GM18858 (cell line): ENCODE data around the gene SMIM5.

Experiments used
- ATAC-seq: cut with Tn5 transposase; IDR thresholded peaks from one replicate; pipeline ENCODE4 v1.9.1; 2021; ENCODE audit not compliant: unreplicated experiment

SMIM5 gene

DNA sequence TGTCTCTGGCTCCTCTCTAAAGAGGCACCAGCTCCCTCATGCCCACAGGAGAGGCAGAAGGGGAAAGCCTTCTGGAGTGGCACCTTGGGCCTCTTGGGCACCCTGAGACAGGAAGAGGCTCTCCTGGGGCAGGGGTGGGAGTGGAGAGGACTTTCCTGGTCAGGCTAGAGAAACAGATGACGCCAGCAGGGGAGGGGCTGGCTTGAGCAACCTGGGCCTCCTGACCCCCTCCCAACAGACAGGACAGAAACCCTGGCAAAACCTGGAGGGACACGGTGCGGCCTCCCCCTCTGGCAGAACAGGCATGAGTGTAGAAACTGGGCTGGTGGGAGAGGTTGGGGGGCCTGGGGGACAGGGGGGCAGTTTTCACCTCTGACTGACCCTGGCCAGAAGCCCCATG, 6.1 kb downstream of the SMIM5 start:
- no peak for ATAC-seq

DNA sequence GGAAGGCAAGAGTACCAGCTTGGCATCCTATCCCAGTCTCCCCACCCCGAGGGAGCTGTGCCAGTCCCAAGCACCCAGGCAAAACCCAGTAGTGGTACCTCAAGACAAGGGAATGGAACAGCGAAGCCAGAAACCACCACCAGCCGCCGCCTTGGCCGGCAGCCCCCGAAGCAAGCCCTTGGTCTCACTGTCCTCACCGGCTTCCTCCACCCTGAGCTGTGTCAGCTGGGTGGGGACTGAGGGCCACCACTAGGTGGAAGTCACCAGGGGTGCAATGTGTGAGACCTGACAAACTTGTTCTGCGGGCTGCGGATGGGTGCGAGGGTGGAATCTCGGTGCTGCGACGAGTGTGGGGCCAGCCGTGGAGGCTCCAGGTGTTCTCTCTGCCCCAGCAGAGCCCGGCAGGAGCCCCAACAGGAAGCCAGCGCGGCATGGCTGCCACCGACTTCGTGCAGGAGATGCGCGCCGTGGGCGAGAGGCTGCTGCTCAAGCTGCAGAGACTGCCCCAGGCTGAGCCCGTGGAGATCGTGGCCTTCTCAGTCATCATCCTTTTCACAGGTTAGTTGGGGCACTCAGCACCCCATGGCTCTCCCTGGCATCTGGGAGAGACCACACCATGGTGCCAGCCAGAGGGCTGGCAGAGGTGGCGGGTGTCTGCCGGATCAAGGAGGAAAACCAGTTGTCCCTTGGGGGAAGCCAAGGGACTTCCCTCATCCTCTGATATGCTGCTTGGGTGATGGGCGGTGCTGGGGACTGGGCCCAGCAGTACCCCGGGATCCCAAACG, 6.7 kb downstream of the SMIM5 start:
- no peak for ATAC-seq

DNA sequence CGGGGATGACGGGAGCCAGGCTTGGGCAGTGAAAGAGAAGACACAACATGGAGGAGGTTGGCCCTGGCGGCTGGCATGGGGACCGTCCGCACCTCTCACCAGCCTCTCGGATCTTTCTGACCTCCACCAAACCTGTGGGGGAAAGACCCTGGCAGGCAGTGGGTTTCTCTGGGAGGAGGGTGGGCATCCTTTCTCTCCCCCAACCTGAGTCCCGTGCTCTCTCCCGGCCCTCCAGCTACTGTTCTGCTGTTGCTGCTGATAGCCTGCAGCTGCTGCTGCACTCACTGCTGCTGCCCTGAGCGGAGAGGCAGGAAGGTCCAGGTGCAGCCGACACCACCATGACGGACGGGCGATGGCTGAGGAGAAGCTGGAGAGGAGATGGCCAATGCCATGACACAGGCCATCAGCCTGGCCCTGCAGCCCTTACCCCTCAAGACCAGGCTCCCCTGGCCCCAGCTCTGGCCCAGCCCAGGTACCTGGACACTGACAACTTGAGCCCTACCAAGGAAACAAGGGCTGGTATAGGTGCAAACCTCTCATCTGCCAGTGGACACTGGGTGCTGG, 7.4 kb downstream of the SMIM5 start:
- no peak for ATAC-seq

DNA sequence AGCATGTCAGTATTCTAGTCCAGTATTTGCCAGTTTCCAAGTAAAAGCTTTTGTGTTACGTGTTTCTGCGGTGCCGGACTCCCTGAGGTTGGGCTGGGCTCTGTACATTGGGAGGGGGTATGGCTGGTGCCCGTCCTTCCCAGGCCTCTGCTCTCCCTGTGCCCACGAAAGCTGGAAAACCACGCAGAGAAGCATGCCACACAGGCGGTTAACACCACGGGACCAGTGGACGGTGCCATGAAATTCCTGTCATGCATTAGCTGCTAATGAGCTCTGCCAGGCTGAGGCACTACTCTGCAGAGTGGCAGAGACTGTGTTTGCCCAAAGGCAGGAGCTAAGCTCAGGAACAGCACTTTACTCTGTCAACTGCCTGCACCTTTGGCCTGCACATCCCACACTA, 8.1 kb downstream of the SMIM5 start:
- no peak for ATAC-seq

DNA sequence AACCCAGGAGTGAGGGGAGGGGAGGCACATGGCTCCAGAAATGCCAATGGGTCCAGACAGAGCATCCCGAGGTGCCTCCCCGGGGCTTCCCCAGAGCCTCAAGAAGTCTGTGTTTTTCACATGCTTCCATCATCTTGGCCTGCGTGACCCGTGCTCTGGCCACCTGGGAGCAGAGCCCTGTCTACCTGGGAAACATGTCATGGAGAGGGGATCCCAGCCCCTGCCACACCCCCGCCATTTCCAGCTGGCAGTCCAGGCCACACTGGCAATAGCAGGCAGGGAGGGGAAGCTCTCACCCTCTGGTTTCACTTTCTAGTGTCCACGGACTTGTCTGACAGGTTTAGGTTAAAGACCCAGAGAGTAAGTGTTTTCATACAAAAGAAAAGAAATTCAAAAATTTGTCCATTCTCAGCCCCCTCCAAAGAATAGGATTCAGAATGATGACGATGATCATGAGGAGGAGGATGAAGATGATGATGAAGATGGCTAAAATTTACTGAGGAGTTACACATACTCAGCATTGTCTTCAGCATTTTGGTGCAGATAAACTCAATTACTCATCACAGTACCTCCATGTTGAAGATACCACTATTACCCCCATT, 9.0 kb downstream of the SMIM5 start:
- ATAC-seq, result no peak

DNA sequence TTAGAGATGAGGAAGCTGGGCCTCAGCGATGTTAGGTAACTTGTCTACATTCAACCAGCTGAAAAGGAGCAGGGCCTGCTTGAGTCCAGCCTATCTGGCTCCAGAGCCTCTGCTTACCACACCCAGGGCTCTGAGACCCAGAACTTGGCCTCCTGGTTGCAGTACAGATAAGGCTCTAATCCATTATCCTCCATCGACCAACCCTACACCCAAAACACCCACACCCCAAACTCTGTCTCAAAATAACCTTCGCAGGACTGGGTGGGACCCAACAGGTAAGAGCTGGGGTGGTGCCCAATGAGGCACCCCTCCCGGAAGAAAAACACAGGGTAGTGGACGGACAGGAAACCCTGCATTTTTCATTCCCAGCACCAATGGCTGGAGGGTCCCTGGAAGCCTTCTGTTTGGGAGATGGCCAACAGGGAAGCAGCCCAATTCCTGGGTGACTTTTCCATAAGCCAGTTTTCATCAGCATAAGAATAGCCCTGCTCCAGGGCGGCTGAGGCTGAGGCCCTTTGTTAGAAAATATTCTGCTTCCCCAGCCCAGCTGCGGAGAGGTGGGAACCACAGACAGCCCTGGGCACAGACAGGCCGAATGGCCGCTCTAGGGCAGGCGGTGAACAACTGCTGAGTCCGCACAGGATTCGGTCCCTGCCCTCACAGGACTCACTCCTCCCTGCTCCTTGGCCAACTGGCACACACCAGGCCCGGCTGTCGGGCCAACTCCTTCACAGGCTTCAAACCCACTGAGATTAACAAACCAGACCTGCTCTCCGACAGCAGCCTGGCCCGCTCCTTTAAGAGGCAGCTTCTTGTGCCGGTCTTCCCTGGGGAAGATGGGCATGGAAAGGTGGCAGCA, 9.8 kb downstream of the SMIM5 start:
- no peak for ATAC-seq

DNA sequence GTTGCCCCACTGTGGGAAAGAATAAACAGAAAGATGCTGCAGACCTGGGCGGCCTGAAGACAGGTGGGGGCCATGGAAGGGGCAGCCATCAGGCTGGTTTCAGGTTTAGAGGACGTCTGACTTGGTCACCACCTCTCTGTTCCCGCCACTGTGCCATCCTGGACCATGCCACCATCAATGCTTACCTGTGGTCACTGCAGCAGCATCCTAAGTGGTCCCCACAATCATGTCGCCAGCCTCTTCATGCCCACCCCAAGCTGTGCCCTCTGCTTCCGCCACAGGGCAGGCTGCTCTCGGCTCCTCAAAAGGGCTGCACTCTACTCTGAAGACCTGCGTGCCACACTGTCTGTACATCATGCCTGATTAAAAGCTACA, 10.4 kb downstream of the SMIM5 start:
- no peak for ATAC-seq

DNA sequence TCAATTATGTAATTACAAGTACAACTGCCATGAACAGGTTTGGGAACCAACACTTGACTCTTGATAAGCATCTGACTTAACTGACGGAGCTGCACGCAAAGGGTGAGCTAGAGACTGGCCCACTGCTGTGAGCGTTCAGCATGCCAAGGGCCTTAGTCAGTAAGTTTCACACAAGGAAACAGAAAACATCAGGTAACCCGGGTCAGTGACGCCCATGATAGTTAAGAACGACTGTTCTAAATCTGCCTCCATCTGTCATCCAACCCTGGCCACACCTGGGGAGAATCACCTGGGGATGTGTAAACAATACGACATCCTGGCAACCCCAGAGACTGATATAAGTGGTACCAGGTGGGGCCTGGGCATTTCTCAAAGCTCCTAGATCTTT, 12.3 kb downstream of the SMIM5 start:
- no peak for ATAC-seq

DNA sequence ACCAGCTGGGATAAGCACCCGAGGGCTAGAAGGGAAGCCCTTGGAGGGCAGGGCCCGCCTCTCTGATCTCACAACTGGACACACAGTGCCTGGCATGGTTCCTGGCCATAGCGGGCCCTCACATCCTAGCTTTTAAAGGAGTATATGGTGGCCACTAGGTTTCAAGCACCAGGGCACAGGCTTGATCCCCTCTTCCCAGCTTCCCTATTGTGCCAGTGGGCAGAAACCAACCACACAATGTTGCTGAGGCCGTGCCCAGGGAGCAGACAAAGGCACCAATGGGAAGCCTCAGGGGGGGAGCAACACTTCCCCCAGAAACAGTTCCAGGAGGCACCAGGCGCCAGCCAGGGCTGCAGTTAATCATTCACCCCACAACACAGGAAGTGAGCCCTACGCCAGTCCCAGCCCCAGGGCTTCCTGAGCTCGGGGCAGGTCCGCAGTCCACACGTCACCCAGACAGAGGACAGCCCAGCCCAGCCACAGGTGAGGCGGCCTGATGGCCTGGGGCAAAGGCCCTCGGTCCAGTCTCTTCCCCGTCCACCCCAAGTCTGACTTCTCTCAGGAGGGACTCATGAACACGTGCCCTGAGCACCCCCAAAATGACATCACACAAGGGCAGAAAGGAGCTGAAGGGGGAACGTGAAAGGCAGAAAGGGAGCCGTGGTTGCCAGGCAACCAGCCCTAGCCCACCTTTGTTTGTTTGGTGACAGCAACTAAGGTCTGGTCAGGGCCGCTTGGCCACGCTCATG, 12.8 kb downstream of the SMIM5 start:
- no peak for ATAC-seq

DNA sequence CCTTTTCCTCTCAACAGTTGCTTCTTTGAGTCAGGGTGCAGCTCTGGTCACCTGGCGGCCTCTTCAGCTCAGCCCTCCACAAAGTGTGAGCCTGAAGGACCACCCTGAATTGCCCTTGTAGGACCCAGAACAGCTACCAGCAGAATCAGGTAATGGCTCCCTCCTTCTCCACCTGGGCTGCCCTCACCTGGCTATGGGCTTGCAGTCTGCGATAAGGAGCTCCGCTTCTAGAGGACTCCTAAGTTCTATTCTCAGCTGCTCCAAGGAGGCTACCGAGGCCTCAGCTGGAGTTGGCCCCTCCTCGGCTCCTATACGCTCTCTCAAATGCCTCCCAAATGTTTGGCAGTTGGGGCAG, 13.4 kb downstream of the SMIM5 start:
- no peak for ATAC-seq

DNA sequence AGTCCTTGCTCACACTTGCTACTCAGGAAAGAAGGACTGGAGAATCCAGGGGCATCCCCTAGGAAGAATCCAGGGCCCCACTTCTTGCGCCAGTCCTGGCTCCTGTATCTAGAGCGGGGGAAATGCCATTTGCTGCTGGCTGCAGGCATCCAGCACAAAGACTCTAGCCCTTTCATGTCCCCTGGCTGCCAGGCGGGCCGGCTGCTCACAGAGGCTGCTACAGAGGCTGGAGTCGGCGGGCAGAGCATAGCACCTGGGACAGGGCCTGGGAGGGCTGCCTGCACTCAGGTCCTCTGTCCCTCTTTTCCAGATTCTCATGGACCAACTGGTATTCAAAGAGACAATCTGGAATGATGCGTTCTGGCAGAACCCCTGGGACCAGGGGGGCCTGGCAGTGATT, 13.8 kb downstream of the SMIM5 start:
- no peak for ATAC-seq

DNA sequence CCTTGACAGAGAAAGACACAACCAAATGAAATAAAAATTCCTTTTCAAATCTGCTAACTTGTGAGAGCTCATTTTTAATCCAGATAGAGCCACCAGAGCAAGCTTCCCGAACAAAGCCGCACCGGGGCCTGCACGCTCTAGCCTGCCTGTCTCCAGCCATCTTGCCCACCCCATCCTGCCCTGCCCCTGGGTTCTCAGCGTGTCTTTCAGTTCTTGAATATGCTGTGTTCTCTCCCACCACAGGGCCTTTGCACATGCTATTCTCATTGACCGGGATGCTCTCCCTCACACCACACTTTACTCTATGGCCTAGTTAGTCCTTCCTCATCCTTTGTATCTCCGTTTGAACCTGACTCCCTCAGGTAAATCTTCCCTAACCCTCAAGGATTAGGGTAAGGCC, 14.7 kb downstream of the SMIM5 start:
- no peak for ATAC-seq

DNA sequence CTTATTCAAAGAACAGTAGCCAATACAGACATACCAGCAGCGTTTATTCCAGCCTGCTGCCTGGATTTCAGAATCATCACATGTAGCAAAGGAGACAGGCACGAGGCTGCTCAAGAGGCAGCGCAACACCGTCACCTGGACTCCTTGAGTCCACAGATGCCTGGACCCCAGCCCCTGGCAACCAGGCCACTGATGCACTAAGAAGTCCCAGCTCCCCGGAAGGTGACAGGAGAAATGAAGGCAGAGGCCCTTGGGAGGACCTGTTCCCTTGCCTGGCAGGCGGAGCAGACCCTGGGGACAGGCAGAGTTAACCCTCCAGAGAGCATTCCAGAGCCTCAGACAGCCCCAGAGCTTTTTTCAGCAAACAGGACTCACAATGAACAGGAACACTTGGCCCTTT, 16.5 kb downstream of the SMIM5 start:
- ATAC-seq, result no peak

DNA sequence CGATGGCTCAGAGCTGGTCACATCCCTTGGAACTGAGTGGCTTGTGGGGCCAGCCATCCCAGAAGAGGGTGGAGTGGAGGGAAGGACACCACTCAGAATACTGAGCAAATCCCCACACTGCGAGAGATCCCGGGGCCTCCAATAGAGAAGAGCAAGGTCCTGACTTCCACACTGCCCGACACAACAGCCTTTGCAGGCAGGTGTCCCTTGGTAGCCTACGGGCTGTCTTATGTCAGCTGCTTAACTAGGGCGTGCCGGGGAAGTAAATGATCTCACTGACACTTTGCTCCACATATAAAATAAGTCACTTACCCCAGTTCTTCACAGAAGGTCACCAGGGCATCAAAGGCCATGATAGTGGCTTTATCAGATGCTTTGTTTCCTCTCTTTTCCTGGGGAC, 17.6 kb downstream of the SMIM5 start:
- ATAC-seq, result no peak

DNA sequence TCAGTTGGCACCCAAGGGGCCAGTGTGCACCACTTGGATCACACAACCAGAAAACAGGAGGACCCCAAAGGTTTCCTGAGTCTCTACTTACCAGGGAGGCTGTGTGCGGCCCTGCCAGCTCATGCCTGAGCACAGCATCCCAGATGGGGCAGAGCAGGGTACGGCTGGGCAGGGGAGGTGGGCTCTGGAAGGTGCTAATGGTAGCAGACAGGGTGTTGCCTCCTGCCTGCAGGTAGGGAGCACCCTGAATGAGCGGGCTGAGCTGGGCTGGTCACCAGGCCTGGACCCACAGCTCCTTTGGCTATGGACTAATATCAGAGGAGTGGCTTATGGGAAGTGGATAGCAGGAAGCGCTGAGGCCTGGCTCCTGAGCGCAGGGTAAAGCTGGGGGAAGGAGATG, 19.1 kb downstream of the SMIM5 start:
- no peak for ATAC-seq

DNA sequence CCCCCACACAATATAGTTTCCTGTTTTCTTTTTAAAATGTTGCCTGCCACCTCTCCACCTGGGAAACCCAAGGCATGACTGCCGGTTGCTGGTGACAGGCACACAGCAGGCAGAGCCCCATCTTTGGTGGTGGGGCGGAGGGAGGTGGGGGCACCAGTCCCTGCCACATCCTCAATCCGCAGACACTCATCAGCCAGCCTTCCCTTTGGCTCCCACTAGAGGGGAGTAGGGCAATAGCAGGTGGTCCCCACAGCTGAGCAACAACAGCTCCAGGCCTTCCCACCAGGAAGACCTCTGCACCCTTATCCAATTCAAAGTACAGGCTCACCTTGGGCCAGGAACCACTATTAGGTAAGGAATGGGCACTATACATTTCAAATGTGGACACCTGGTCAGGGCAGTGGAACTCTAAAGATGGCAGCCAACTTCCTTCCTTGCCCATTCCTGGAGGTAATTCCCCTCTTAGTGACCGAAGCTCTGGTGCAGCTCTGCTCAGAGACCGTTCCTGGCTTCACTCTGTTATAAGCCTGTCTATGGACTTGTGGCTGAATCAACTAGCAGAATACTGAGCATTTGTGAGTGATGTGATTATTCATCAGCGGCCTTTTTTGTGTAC, 19.8 kb downstream of the SMIM5 start:
- no peak for ATAC-seq

DNA sequence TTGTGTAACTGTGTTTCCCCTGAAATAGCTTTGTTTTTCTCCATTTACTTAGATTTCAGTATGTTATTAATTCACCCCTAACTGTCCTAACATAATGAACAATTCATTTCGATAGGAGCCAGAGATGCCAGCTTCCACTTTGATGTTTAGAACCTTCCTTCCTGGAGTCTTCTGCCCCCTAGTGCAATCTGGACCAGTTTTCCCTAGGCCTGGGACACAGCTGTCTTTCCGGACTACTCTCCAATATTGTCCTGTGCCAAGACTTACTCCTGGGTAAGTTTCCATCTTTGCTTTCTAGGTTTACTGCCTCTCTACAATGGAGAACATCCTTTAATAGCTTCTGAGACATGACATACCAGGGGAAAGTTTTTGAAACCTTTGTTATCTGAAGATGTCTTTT, 20.9 kb downstream of the SMIM5 start:
- no peak for ATAC-seq

DNA sequence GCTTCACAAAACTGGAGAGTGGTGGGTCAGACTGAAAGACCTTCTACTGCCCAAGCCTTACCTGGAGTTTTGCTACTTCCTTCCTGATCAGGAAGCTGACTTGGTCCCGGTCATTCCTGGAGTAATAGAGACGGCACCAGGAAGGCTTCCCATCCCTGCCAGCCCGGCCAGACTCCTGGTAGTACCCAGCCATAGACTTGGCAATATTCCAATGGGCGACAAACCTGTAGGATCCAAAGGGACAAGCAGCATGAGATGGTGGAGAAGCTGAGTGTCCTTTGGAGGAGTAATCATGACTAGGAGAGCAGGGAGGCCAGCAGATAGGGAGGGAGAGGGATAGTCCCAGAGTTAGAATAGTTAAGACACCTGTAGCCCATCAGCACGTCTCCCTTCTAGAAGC, 25.0 kb downstream of the SMIM5 start:
- no peak for ATAC-seq

DNA sequence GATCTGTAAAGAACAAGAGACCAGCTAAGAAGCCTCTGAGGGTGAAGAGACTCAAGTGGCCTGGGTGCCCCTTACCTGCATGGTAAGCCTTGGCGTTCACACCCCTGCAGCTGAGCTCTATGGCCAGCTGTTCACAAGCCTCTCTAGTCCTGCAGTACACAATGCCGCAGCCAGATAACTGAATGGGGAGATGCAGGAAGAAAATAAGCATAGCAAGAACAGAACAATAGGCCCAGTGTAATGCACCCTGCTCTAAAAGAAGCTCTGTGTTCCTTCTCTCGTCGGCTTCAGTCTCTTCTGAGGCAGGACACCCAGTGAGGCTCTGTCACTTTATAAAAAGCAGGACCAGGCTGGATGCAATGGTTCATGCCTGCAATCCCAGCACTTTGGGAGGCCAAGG, 28.3 kb downstream of the SMIM5 start:
- ATAC-seq, result no peak

DNA sequence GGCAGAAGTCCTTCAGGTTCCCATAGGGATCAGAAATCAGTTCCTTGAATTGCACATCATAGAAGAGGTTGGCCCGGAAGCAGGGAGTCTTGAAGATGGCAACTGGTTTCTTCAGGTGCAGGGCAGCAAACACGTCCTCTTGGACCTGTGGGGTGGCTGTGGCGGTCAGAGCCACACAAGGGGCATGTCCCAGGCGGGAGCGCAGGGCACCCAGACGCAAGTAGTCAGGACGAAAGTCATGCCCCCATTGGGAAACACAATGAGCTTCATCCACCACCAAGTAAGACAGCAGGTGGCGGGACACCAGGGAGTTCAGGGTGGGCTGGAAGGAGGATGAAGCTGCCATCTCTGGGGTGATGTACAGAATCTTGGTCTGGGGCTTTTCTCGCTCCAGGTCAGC, 29.3 kb downstream of the SMIM5 start:
- no peak for ATAC-seq

DNA sequence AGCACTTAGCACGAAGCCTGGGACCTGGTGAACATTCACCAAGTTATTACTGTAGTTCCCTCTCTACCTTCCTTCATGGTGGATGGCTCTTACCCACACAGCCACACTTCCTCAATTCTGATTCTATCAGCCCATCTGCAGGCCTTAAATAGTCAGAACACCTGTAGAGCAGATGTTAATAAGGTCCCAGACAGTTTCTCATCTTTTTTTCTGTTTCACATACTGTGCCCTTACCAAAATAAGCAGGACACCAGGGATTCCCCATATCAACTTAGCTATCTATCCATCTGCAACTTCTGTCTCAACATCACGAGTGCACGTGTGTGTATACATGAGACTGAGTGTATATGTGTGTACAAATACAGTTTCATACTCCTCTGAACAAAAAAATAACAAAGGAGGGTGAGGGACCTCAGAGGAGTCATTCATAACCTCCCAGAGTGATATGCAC, 30.9 kb downstream of the SMIM5 start:
- peak; percentile 58 for ATAC-seq
